Right lobe of liver (tissue), 6 donors: ENCODE results near the gene IQGAP3. TPM values are rescaled to one million over a fixed set of nuclear protein-coding genes. Genes with fewer than 3 reads are reported as not detected.
A peak's percentile ranks its signal among the peaks of the same experiment; 100 is the strongest.

Source experiments
- ATAC-seq, 4 donors: fragments of 200-7000 bp; cut with Tn5 transposase; one replicate each; pipeline ENCODE4 v1.9.1; 2020; ENCODE audit warnings: mild to moderate bottlenecking in 4 of 4, moderate library complexity in 4 of 4
- DNase-seq, 3 donors: peaks; one replicate each; pipeline ENCODE4 v3.0.0-alpha.2; 2020
- H3K27ac ChIP-seq, 3 donors: fragments of 200-600 bp; one replicate each; pipeline ENCODE4 v1.8.0; 2022
- H3K27me3 ChIP-seq, 2 donors: fragments of 200-600 bp; one replicate each; pipeline ENCODE4 v1.8.0; 2022
- H3K36me3 ChIP-seq, 4 donors: fragments of 200-600 bp; sonication (generic) in 1 of 4; one replicate each; pipeline versions ENCODE4 v1.5.1 to v1.8.0; 2017 to 2022; ENCODE audit warnings: control low read depth in 1 of 4
- H3K4me1 ChIP-seq, 4 donors: fragments of 200-600 bp; sonication (generic) in 1 of 4; one replicate each; pipeline versions ENCODE4 v1.5.1 to v1.8.0; 2017 to 2022; ENCODE audit warnings: control low read depth in 1 of 4
- H3K4me3 ChIP-seq, 3 donors: fragments of 200-600 bp; one replicate each; pipeline ENCODE4 v1.8.0; 2022
- H3K9me3 ChIP-seq, 4 donors: fragments of 200-600 bp; sonication (generic) in 1 of 4; one replicate each; pipeline versions ENCODE4 v1.5.1 to v1.8.0; 2017 to 2022; ENCODE audit warnings: control low read depth in 1 of 4
- POLR2A ChIP-seq: fragments of 450-650 bp; IDR thresholded peaks from one replicate; pipeline ENCODE4 v1.6.1; 2017; ENCODE audit warnings: antibody characterized with exemption, mild to moderate bottlenecking
- WGBS: methylation state at CpG from one replicate; pipeline ENCODE4 v1.1.6; 2018; ENCODE audit warnings: low coverage, low lambda C conversion rate; ENCODE audit not compliant: insufficient coverage; ENCODE audit errors: missing lambda C conversion rate; 5-methylcytosine and 5-hydroxymethylcytosine counted together
- intact Hi-C, 2 donors: fragments of 100-400 bp; cut with DNase I; formaldehyde crosslinking; loops; one replicate each; pipeline versions ENCODE4 v1.11.2 to v1.14.1; 2022
- total RNA-seq, 6 experiments: library from RNA; depleted of rRNA in 2 of 6; stranded (reverse); fragments of >200 nt in 2 of 6; fragmentation: NEBNext Ultra II Directional in 3 of 6; extraction: Animal tissue kit (Norgen Biotek cat#: 25700) in 3 of 6; gene quantifications; one replicate each; pipeline versions ENCODE4 v1.1.0 to v1.2.4, GENCODE V29; 2016 to 2023
- TF ChIP-seq, protein P1 (sequence below), 4 donors: fragments of 200-600 bp in 3 of 4; fragments of 450-650 bp in 1 of 4; IDR thresholded peaks; one replicate each; pipeline versions ENCODE4 v1.5.1 to v1.8.0; 2016 to 2022; ENCODE audit warnings: antibody characterized with exemption in 4 of 4, mild to moderate bottlenecking in 2 of 4
- donor health status: DM: no; HTN: yes; CAD: no.
- donor health status: DM: no; HTN: no; CAD: no.
- donor health status: DM: no; HTN: no; CAD: no.
- donor health status: DM: no; HTN: yes; CAD: no.
- donor health status: DM: no; HTN: yes; CAD: no.

IQGAP3 gene
- total RNA-seq, 6 experiments from 2014 or later: 0.07 to 2.6 (median 0.95) TPM

DNA sequence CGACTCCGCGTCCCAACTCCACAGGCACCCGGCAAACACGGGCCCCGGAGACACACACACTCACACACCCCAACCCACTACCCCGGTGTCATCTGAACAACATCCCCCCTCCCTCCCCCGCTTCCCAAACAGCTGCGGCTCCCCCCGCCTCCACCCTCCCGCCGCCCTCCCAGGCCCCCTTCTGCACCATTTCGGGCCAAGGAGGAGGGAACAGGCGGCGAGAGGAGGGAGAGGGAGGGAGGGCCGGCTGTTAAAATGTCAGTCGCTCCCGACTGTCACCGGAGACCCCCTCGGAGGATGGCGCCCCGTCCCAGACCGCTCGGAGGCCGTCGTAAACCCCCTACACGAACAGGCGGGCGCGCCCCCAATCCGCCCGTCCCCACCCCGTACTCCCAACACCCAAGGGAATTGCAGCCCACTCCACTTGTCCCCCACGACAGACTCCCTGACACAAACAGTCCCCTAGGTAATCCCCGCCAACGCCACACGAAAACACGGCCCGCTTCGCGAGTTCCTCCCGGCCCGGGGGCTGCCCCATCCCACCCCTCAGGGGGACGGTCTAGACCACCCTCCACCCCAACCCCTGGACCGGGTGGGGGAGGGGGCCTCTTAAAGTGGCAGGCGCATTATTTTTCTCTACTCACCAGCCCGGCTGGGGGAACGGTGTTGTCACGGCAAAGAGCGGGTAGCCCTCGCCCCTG, 72.4 kb downstream of the IQGAP3 start:
- no peaks in the 10 kb centered on the region for H3K36me3 ChIP-seq
- DNase-seq (peak in 1 of 3 donors; percentile 57), ATAC-seq (no peak)
- peak overlapping the region; percentile 86 to 100 (median 91) for H3K4me3 ChIP-seq
- H3K9me3 ChIP-seq: no peaks in the 10 kb centered on the region
- TF ChIP-seq, protein P1, sequence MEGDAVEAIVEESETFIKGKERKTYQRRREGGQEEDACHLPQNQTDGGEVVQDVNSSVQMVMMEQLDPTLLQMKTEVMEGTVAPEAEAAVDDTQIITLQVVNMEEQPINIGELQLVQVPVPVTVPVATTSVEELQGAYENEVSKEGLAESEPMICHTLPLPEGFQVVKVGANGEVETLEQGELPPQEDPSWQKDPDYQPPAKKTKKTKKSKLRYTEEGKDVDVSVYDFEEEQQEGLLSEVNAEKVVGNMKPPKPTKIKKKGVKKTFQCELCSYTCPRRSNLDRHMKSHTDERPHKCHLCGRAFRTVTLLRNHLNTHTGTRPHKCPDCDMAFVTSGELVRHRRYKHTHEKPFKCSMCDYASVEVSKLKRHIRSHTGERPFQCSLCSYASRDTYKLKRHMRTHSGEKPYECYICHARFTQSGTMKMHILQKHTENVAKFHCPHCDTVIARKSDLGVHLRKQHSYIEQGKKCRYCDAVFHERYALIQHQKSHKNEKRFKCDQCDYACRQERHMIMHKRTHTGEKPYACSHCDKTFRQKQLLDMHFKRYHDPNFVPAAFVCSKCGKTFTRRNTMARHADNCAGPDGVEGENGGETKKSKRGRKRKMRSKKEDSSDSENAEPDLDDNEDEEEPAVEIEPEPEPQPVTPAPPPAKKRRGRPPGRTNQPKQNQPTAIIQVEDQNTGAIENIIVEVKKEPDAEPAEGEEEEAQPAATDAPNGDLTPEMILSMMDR (IDR thresholded peaks at IDR 0.05): no peak
- no peak for TF ChIP-seq POLR2A
- H3K4me1 ChIP-seq: peaks cover 2 to 65% (median 32%) of the 10 kb centered on the region in 4 donors
- peak overlapping the region; percentile 98 to 100 (median 99) for H3K27ac ChIP-seq
- H3K27me3 ChIP-seq: no peaks in the 10 kb centered on the region
- WGBS: 0% methylated on average over 1 of the region's 51 CpGs
- intact Hi-C loops: loop anchor here (5.0 kb wide), 2 partner anchors 38 to 43 kb away; no protein-coding TSS in a partner anchor

- intact Hi-C loops: loop anchor here (5.0 kb wide), 2 partner anchors 37 to 42 kb away; no protein-coding TSS in a partner anchor
- DNase-seq: no peak
Observed at GRCh38 chr1:156499194-156499841, 73.0 kb downstream of the IQGAP3 start.

DNA sequence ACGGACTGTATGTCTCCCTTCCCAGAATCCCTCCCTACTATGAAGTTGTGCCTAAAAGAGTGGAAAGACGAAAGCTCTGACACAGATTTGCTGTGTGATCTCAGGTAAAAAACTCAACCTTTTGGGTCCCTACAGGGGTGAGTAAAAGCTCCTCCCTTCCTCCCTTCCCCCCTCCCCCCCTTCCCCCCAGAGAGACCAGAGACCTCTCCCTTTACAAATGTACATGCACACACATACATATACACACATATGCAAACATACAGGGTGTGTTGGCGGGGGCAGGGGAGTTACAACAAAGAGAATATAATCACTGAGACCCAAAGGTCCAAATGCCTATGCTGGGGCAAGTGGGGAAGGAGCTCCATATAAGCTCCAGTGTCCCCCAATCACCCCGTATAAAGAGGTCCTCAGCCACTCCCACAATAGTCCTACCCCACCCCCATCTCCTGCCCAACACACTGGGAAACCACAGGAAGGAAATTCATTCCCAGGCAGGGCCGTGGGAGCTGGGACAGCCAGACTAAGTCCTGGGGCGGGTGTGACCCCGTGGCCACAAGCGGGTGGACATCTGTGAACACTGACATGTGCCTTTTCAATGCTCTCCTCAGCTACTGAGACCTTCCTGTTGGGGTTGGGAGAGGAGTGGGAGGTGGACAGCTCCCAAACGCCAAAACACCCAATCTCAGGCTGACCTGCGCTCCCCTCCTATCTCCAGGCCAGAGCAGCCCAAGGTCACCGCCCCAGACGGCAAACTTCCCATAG, 73.8 kb downstream of the IQGAP3 start:
- H3K4me1 ChIP-seq: peaks cover 2 to 68% (median 35%) of the 10 kb centered on the region in 4 donors
- 12% methylated on average over 6 of the region's 12 CpGs for WGBS
- peak in 1 of 3 donors; percentile 74 for DNase-seq
- H3K9me3 ChIP-seq: no peaks in the 10 kb centered on the region
- TF ChIP-seq, protein P1 (IDR thresholded peaks at IDR 0.05): no peak
- peak; percentile 41 for TF ChIP-seq POLR2A
- intact Hi-C loops: loop anchor here (5.0 kb wide), 2 partner anchors 36 to 41 kb away; no protein-coding TSS in a partner anchor
- peak overlapping the region; percentile 86 to 100 (median 91) for H3K4me3 ChIP-seq
- ATAC-seq: peak; percentile 0 to 10 (median 4)
- H3K27ac ChIP-seq: peak overlapping the region; percentile 98 to 100 (median 99)
- H3K36me3 ChIP-seq: no peaks in the 10 kb centered on the region
- no peaks in the 10 kb centered on the region for H3K27me3 ChIP-seq

More at GRCh38 chr1:156499194-156499841, 73.0 kb downstream of the IQGAP3 start:
- peak overlapping the region; percentile 98 to 100 (median 99) for H3K27ac ChIP-seq
- H3K4me3 ChIP-seq: peak overlapping the region; percentile 86 to 100 (median 91)
- no peak for TF ChIP-seq POLR2A
- TF ChIP-seq, protein P1 (IDR thresholded peaks at IDR 0.05): no peak
- 0% methylated on average over 1 of the region's 14 CpGs for WGBS
- no peaks in the 10 kb centered on the region for H3K36me3 ChIP-seq
- no peaks in the 10 kb centered on the region for H3K9me3 ChIP-seq
- no peak for ATAC-seq
- no peaks in the 10 kb centered on the region for H3K27me3 ChIP-seq
- peaks cover 2 to 66% (median 32%) of the 10 kb centered on the region in 4 donors for H3K4me1 ChIP-seq

DNA sequence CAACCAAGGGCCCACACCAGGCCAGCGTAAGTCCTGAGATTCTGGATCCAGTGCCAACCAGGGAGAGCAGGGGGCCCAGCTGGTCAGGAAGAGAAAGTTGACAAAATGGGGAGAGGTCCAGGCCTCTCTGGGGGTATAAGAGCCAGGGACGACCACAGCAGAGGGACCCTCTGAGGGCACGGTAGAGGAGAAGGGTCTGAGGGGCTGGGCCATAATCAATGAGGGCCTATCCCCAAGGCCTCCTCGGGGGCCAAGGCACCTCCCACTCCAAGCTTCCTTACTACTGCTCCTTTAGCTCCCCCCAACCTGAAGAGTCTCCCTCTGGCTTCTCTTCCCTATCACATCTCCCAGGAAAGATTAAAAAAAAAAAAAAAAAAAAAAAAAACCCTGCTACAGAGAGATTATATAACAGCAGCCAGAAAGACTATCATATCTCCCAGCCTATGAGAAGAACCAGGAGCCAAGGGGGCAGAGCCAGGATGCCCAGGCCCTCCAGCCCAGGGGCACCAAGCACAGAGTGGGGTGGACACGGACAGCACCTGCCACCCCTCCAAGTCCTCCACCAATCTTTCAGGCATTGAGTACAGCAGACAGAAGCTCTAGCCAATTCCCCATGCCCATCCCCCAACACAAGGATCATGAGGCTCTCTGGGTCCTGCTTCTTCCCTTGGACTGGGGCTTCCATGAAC, 74.5 kb downstream of the IQGAP3 start:
- ATAC-seq (no peak), DNase-seq (no peak)
- Histone ChIP-seq H3K9me3 (no peaks in the 10 kb centered on the region), H3K4me1 (peaks cover 2 to 75% (median 41%) of the 10 kb centered on the region in 4 donors), H3K36me3 (no peaks in the 10 kb centered on the region), H3K4me3 (peak overlapping the region in 1 of 3 donors; percentile 91), H3K27ac (peak overlapping the region in 2 of 3 donors; percentile 48 to 100), H3K27me3 (no peaks in the 10 kb centered on the region)
- intact Hi-C loops: loop anchor here (5.0 kb wide), 2 partner anchors 36 to 41 kb away; no protein-coding TSS in a partner anchor
- WGBS: 64% methylated on average over 5 of the region's 5 CpGs
- TF ChIP-seq, protein P1 (IDR thresholded peaks at IDR 0.05): no peak
- no peak for TF ChIP-seq POLR2A
